GM21717 (cell line): ENCODE measurements around the gene TM6SF1.
"Not testable (repeated sequence)": the region's sequence is repeated elsewhere in the genome, so short reads cannot be mapped to it uniquely, and the experiment has no call there.

ENCODE experiments used
- ATAC-seq: cut with Tn5 transposase; IDR thresholded peaks from one replicate; pipeline ENCODE4 v1.9.1; 2021; ENCODE audit warnings: mild to moderate bottlenecking, moderate library complexity; ENCODE audit not compliant: unreplicated experiment

Gene TM6SF1

DNA sequence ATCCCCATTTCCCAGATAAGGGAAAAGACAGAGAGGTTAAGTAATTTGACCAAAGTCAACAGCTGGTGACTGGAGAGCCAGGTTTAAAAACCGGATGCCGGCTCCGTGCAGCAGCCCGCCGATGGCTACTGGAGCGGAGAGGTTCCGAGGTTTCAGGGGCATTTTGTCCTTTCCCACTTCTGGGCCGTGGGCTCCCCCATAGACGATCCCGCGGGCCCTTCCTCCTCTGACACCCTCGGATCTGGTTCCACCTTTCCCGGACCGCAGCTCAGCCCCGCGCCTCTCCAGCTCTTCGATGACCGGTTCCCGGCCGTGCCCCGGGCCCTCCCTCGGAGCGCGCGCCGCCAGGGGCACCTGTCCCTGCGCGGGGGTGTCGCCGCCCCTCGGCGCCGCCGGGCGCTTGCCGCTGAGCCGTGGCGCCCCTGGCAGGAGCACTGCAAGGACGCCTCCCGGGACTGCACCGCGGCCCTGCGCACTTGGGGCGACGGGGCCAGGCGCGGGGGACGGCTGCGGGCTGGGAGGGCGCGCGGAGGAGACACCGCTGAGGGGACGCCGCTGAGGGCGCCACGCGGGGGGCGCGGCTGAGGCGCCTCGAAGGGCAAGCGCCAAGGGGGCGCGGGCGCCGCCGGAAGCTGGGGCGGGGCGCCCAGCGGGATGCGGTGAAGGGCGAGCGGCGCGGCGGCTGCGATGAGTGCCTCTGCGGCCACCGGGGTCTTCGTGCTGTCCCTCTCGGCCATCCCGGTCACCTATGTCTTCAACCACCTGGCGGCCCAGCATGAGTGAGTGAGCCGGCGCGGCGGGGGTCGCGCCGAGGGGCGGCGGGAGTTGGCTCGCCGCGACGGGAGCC is at the start of gene TM6SF1:
Gene TM6SF1 (plus strand): TSS at position 652 of the 847 bp plus-strand sequence. CDS start 36 bp downstream, at position 688.
- peak; percentile 37 for ATAC-seq

DNA sequence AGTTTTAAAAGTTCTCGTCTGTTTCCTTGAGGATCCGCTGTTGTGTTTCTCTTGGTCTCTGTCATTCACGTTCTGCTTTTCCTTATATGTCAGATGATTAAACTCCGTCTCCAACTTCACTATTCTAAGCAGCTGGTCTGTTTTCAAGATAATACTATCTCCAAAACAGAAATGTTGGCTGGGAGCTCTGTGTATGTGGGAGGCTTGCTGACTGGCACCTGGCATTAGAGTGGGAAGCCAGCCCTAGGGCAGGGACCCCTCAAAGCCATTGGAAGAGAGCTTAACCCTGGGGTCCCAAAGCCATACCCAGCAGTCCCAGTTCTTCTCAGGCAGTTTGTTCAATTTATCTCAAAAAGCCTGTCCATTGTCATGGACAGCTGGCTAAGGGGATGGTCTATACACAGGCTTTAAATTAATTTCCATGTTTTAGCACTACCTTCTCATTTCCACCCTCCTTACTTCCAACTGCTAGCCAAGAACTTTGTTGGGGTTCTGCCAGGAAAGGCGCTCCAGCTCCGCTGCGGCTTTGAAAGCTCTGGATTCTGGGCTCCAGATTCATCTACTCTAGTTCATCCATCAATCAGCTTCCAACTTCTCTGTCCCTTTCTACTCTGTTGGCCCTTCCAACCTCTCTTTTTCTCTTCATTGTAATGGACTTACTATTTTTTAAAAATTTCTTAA is 49.6 kb upstream of the TM6SF1 start:
- ATAC-seq, result no peak

DNA sequence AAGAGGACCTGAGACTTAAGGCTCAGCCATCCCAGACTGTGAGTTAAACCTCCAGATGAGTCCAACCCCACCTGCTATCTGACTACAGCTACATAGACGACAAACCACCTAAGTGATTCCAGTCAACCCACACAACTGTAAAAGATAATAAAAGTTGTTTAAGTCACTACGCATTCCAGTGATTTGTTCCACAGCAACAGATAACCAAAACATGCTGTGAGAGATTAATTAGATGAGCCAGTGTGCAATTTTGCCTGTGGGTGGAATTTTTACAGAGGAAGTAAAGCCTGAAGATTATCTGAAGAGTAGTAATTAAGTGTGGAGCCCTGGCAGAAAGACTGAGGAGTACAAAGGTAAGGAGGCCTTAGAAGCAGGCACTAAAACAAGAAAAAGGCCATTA is 45.8 kb upstream of the TM6SF1 start:
- ATAC-seq, result no peak

DNA sequence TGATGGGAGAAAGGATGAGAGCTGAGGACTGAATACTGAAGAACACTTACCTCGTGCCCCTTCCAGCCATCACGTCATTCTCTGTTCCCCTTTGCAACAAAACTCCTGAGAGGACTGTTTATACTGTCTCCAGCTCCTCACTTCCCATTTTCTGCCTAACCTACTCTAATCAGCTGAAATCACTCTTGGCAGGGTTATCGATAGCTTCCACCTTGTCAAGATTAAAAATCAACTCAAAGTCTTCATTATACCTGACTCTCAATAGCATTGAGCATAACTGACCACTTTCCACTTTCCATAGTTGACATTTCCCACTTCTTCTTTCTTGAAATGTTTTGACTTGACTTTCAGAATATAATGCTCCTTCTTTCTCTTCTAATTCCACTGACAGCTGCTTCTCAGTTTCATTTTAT is 44.7 kb upstream of the TM6SF1 start:
- ATAC-seq, result peak; percentile 27

DNA sequence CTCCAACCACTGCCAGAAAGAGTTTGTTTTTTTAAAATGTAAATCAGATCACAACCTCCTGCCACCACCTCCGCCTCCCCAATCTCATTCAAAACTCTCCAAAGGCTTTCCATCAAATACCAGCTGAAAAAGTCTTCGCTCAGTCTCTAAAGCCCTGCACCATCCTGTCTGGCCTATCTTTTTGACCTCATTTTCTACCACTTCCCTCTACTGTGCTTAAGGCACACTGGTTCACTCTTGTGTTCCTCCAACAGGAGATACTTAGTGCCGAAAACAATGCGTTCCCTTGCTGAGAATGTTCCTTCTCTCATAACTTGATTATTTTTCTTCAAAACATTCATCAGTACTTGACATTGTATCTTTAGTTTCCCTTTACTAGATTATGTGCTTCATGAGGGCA is 43.9 kb upstream of the TM6SF1 start:
- no peak for ATAC-seq

DNA sequence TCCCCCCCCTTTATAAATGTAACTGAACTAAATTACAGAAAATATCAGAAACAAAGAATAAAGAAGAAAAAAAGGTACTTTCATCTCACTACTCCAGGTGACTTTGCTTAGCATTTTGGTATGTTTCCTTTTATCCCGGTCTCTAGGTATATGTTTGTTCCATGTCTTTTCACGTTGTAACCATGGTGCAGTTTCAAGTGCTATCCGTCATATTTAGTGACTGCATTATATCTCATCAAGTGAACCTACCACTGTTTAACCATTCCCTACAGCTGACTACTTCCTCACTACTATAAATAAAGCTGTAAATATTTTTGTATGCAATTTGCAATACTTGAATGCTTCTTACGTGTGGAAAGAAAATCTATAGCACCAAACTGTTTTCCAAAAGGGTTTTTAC is 42.6 kb upstream of the TM6SF1 start:
- no peak for ATAC-seq

DNA sequence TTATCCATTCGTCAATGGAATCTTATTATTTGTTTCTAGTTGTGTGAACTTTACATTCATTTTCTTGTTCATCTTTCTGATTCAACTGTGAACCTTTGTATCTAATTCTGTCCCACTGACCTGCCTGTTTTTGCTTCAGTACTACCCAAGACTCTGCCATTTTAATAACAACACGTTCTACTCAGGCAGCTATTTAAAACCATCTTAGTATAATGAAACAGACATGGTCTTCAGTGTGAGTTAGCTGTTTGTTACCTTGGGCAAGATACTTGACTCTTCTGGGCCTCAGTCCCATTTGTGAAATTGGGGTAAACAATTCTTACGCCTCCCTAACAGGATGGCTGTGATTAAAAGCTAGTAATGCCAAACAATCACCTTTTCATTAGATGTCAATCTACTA is 42.0 kb upstream of the TM6SF1 start:
- no peak for ATAC-seq

DNA sequence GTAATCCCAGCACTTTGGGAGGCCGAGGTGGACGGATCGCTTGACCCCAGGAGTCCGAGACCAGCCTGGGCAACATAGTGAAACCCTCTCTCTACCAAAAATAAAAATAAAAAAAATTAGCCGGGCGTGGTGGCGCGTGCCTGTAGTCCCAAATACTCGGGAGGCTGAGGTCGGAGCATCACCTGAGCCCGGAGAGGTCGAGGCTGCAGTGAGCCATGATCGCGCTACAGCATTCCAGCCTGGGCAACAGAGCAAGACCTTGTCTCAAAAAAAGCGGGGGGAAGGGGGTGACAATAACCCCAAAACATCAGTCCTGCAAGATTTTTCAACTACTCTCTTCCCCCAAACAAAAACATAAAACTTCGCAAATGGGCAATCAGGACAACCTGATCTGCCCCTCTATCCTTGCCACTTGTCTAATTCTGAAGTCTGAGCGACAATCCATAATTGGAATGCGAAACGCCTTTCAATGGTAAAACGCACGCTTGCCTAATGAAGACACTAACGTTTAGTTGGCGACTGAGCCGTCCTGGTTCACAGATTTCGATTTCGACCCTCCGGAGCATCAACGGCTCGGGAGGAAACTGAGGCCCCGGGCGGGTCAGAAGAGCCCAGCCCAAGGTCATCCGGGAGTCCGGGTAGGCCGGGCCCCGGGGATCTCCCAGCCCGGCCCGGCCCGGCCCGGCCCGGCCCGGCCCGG is 41.3 kb upstream of the TM6SF1 start:
- no peak for ATAC-seq

DNA sequence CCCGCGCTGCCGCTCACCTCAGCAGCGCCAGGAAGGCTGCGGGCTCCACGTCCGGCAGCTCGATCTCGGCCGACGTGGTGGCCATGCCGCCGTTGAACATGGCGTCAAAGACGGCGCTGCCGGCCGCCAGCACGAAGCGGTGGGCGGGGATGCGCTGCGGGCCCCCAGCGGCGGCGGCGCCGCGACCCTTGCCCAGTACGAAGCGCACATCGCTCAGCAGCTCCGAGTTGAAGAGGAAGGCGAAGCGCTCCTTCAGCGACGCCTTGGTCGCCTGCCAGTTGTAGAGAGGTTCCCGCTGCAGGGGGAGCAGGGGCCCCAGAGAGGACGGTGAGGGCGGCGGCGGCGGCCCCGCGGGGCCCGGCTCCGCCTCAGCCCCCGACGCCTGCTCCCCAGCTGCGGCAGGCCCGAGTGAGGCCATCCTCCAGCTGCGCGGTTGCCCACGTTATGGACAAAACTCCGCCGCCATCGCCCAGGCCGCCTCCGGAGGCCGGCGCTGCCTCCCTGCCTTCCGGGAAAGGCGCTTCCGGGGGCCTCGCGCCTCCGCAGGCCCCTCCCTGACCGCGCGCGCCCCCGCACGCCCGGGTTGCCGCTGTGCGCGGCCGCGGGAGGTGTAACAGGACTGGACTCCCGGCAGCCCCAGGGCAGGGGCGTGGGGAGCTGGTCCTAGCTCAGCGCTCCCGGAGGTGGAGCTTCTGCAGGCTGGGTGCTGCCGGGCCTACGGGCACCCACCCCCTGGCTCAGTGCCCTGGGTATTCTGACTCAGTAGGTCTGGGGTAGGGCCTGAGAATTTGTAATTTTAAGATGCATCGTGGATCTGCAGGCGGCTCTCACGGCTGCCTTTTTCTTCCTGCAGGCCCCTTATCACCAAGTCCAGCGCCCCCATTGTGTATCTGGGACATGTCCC is 40.5 kb upstream of the TM6SF1 start, which contains the start of gene BTBD1:
Gene BTBD1 (minus strand): TSS at position 519 of the 904 bp plus-strand sequence. CDS start 101 bp downstream, at position 418.
- peak; percentile 79 for ATAC-seq

DNA sequence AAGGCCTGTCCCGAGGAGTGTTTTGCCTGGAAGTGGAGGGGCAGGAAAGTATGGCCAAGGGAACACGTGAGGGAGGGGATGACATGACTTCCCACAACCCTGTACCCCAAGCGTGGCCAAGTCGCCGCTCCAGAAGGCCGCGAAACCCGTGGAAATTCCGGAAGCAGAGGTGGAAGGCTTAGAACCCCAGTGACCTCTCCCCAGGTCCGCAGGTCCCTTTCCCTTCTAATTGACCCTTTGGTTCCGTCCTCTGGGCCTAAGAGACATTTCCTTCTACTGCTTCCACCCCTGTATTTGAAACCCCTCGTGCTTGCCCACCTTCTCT is 39.8 kb upstream of the TM6SF1 start:
- no peak for ATAC-seq

DNA sequence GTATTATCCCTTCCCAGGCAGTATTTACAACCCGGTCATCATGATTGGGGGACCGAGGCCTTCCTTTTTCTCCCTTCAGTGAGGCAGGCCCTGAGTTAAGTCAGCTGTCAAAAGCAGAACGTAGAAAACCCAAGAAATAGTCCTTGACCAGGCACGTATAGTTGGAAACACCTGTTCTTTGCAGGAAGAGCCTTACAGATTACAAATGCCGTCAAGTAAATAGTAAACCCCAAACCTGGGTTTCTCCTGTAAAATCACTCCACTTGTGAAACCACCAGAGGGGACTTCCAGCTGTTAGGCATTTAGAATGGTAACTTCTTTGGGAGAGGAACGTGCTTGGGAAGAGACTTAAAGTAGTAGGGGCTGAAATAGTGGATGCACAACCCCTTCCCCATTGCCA is 39.4 kb upstream of the TM6SF1 start:
- no peak for ATAC-seq

DNA sequence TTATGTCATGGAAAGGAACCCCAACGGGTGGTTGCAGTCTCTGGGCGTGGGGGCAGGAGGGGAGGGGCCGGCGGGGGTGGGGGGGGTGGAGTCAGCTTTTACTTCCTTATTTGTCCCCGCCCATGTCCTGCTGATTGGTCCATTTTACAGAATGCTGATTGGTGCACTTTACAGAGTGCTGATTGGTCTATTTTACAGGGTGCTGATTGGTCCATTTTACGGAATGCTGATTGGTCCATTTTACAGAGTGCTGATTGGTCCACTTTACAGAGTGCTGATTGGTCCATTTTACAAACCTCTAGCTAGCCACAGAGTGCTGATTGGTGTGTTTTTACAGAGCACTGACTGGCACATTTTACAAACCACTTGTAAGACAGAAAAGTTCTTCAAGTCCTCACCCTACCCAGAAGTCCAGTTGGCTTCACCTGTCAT is 38.2 kb upstream of the TM6SF1 start:
- ATAC-seq, result not testable (repeated sequence)

DNA sequence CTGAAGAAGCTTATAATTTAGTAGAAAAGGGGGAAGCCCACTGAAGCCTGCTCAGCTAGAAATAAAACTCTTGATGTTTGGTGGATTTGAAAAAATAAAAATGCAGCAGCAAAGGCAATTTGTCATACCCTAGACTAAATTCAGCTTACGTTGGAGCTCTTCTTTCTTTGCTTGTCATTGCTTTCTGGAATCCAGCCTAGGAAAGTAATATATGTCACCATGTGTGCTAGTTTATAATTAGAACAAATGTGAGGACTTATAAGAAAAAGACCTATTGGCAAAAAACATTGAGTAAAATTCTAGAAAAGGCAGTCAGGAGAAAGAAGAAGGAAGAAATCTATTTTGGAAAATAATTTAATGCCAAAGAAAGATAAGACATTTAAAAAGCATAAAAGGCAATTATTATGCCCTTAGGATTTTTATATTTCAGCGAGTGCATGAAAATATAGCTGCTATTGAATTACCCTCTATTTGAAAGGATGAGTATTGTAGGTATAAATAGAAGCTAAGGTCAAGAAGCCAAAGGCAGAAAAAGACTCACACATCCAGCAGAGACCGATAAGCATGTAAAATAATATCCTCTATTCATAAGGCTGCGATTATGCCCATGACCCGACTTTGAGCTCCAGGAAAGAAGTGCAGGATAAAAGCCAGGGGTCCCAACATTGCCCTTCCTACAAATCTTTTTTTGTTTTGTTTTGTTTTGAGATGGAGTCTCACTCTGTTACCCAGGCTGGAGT is 29.8 kb upstream of the TM6SF1 start:
- no peak for ATAC-seq

DNA sequence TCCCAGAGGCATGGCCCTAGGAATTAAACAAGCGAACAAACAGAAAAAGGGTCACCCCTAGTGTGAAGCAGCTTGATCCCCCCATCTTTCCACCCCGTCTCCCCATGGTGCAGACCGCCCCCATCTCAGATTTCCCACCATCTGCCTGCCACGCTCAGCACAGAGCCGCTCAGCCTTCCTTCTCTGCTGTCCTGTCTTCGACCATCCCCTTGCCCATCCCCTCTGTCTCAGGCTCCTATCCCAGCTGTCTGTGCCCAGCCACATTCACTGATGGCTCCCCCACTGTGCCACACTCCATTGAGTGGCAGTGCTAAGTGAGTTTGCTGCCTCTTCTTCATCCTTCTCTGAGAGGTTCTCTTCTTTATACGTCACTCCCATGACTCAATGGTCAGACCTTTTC is 28.7 kb upstream of the TM6SF1 start:
- no peak for ATAC-seq

DNA sequence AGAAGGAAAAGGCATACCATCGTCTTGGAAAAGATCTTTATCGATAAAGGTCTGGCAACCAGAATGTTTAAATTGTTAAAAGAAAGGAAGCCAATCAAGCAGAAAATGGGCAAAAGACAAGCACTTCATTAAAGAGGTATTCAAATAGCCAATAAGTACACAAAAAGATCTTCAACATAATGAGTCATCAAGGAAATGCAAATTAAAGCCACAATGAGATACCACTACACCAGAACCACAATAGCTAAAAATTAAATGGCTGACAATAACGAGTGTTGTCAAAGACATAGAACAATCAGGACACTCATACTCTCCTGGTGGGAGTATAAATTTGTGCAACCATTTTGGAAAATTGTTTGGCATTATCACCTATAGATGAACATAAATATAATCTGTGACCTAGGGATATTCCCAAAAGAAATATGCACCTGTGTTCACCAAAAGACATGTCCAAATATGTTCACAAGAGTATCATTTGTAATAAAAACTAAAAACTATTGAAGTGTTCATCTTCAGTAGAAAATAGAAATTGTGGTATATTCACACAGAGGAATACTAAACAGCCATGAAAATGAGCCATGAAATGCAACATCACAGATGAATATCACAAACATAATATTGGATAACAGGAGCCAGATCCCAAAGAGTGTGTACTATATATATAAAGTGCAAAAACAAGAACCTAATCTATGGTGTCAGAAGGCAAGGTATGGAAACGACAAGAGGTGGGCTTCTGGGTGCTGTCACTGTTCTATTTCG is 26.0 kb upstream of the TM6SF1 start:
- ATAC-seq, result no peak

DNA sequence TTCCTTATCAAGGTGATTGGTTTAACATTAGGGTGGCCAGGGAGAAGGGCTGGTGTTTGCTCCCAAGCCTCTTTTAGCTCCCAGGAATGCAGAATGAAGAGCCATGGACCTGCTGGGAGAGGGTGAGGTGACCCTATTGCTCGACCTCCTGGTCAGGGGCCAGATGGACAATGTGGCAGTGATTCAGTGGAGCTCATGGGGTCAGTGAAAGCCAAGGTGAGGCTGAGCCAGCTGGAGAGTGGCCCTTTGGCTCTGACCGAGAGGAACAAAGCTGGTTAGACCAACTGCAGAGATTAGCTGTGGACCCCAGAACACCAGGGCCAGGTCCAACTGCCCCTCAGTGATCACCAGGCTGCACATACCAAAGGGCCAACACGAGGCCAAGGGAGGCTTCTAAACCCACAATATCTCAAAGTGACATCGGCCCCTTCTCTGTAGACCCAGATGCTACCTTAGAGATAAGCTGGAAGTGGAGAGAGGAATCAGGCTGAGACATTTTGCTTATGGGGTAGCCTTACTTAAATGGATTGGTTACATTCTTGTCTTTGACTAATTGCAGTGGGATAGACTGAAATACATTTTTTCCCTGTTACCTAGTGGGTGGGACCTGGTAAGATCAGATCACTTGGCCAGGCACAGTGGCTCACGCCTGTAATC is 24.6 kb upstream of the TM6SF1 start:
- no peak for ATAC-seq

DNA sequence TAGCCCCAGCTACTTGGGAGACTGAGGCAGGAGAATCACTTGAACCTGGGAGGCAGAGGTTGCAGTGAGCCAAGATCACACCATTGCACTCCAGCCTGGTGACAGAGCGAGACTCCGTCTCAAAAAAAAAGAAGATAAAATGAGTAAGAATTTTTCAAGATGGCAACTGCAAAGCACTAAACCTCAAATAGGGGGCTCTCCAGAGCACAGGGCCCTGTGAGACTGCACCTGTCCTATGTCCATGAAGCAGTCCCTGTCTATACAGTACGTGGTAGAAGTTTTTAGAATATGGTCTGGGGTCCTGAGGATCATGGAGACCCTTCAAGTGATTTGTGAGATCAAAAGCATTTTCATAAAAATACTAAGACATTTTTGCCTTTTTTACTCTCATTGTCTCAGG is 22.0 kb upstream of the TM6SF1 start:
- not testable (repeated sequence) for ATAC-seq

DNA sequence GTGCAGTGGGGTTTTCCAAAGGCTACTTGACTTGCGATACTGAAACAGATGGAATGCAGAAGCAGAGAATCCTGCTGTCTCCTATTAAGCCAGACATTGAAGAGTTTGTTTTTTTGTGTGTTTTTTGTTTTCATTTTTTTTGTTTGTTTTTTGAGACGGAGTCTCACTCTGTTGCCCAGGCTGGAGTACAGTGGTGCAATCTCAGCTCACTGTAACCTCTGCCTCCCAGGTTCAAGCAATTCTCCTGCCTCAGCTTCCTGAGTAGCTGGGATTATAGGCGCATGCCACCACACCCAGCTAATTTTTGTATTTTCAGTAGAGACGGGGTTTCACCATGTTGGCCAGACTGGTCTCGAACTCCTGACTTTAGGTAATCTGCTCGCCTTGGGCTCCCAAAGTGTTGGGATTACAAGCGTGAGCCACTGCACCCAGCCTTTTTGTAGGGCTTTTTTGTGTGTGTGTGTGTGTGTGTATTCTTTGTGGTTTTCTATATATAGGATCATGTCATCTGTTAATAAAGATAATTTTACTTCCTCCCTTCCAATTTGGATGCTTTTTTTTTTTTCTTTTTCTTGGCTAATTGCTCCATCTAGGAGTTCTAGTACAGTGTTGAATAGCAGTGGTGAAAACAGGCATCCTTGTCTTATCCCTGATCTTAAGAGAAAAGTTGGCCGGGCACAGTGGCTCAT is 21.4 kb upstream of the TM6SF1 start:
- ATAC-seq, result not testable (repeated sequence)
